HG02973 (cell line): ENCODE data around the gene MAIP1.

Experiments used
- ATAC-seq: cut with Tn5 transposase; IDR thresholded peaks from one replicate; pipeline ENCODE4 v1.9.1; 2021; ENCODE audit warnings: moderate library complexity; ENCODE audit not compliant: unreplicated experiment

MAIP1 gene

DNA sequence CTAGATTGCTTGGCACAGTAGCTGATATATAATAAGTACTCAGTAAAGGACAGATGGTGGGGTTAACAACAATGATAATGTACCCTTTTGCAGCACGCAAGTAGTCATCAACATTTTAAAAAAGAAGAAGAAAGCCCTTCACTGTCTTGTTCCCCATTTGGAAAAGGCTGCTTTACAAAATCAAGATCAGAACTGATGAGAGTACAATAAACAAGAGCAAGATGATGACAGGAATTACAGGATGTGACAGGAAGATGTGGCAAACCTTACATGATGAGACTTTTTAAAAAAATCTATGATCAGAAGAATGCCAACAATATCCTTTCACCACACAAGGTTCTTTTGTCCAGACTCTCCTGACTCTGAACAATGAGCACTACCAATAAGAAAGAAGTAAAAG is 9.2 kb upstream of the MAIP1 start:
- no peak for ATAC-seq

DNA sequence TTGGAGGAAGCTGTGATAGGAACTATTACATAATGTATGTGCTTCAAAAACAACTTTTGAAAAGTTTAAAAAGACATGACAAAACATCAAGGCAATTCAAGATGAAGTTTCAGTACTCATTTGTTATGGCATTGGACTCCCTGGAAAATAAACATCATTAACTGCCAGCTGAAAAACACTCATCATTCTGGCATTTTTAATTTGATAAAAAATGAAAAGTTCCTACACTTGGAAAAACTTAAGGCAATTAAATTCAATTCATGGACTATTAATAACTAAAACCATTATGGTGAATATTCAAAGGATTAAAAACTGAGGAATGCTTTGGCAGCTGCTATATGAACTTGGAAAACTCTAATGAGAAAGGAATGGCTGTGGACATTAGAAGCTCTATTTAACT is 8.5 kb upstream of the MAIP1 start:
- no peak for ATAC-seq

DNA sequence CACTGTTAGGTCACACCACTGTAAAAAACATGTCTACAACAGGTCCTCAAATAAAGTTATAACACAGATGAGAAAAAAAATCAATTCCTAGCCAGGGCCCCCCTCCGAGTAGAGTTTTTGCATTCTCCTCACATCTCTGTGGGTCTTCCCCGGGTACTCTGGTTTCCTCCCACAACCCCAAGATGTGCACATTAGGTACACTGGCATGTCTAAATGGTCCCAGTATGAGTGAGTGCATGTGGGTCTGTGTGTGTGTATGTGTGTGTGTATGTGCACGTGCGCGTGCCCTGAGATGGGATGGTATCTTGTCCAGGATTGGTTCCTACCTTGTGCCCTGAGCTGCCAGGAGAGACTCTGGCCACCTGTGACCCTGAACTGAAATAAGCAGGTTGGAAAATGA is 5.0 kb upstream of the MAIP1 start:
- no peak for ATAC-seq

DNA sequence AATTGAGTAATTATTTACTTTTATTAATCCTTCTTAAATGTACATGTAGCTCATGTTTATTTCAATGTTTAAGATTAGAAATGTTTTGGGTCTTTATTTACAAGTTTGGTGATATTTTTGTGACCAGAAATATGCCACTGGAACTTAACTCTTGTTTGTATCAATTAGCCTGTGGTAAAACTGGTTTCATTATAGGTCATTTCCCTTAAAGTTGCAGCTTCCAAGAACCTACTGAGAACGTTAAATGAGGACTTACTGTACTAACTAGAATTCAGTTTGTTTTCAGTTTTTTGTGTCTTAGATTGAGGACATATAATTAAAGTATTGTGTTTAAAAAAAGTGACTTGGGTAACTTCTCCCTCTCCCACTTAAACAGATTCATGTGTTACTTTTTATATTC is 4.4 kb upstream of the MAIP1 start:
- ATAC-seq: no peak

DNA sequence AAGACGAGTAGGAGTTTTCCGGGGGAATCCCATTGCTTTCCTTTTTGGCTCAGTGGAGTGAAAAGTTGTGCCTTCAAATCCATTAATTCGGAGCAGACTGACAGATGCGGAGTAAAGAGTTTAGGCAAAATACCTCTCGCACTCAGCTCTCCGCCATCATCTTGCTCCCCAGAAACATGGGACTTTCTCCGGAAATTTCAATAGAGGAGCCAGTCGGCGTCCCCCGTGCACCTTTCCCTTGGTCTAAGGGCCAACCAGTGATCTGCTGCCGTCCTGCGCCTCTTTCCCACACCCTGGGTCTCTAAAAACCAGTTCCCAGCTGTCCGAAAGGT is 409 bp upstream of the MAIP1 start:
- peak; percentile 32 for ATAC-seq

DNA sequence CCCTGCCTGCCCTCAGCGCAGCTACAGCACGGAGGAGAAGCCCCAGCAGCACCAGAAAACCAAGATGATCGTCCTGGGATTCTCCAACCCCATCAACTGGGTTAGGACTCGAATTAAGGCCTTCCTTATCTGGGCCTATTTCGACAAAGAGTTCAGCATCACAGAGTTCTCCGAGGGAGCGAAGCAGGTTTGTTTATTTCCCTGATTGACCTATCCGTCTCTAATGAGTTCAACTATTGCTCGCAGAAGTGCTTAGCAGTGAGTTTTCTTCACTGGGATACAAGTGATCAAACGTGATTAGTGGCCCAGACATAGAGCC is 639 bp downstream of the MAIP1 start:
- ATAC-seq: no peak

DNA sequence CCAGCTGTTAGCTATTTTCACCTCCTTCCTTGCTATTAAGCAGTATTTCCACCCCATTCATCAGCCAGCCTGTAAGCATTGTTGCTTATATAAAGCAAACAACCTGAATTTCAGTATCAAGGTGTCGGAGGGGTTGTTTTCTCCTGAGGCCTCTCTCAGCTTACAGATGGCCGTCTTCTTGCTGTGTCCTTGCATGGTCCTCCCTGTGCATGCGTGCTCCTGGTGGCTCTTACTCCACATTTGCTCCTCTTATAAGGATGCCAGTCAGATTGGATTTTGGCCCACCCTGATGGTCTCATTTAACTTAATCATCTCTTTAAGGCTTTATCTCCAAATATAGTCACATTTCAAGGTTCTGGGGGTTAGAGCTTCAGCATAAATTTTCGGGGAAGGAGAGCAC is 2.6 kb downstream of the MAIP1 start:
- ATAC-seq: no peak

DNA sequence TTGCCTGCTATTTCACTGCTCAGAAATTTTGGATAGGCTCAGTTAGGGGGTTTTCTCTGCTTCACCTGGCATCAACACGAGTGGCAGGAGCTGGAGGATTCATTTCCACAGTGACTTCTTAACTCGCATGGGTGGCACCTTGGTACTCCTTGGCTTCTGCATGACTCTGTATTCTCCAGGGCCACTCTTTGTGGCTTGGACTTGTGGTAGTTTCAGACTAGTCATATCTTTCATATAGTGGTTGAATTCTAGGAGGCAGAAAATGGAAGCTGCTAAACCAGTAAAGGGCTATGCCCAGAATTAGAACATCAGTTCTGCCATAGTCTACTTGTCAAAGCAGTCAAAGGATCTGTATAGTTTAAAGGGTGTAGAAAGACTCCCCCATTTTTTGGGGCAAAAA is 6.8 kb downstream of the MAIP1 start:
- ATAC-seq: peak; percentile 65

DNA sequence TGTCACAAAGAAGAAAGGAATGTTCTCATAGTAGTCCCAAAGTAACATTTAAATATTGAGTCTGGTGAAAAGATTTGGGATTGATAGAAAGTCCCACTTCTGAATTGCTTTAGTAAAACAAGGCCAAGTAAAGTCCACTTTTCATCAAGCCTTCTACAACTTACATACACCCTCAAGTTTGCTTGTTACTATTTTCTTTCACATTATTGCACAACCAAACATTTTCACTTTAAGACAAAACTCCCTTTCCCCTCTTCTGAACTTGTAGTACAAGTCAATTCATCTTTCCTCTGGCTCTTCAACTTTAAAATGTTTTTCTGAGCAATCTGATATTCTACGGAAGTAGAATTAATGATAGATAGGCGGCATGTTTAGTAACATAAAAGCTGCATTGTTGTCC is 11.0 kb downstream of the MAIP1 start:
- no peak for ATAC-seq

DNA sequence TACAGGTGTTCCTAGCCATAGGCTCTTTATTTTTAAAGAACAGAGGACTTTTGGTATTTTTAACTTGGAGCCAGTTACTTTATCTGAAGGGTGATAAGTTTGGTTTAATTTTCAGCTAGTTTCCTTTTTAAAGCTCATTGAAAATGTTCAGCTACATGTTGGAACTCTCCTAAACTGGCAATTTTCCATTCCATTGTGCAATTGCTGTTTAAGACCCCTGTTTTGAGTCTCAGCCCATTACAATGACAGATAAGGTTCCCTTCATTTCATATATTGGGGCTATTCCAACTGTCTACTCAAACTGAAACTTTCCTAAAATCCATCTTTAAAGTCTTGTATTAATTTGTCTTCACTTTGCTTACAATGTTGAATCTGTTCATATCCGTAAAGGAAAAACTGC is 11.6 kb downstream of the MAIP1 start:
- ATAC-seq: no peak

DNA sequence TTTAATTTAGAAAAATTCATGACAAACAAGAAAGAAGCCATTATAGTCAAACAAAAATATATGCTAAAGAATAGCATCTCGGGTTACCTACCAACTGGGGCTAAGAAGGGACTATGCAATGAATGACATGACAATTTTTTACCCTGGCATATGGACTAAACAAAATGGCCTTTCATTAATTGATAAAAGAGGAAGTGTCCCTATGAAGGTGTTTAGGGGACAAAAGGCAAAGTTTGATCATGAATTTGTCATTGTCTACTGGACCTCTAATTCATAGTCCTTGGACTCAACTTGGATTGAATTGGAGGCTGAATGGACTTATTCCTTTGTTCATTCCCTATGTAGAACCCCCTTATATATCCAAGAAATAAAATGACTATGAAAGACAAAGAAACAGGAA is 12.7 kb downstream of the MAIP1 start:
- no peak for ATAC-seq

DNA sequence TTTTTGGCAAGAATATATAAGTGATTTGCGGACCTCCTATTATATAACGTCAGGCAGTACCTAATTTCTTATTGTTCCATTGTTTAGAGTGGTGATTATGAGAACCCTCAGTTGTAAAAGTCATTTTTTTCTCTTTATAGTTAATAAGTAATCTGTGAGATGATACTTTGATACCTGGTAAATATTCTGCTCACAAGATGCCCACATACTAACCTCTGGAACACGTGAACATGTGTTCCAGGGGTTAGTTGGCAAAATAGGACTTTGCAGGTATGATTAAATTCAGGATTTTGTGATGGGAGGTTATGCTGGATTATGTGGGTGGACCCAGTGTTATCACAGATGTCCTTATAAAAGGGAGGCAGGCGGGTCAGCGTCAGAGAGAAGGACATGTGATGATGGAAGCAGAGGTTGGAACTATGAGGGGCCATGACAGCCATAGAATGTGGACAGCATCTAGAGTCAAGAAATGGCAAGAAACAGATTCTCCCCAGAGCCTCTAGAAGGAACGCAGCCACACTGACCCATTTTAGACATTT is 16.8 kb downstream of the MAIP1 start:
- no peak for ATAC-seq

DNA sequence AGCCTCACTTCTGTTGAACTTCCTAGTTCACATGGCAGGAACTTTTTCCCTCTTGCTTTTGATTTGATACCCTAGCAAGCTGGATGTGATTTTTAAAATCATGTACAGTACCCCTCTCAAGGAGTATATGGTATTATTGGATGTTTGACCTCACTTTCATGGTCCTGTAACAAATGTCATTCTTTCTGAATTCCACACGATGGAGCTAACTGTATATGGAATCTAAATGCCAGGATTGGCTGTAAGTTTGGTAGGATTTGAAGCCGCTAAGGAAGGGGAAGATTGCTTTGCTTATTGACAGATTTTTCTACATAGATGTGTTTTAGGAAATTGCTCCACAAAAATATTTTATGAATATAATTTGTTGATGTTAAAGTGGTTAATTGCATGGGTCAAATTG is 18.3 kb downstream of the MAIP1 start:
- ATAC-seq: no peak

DNA sequence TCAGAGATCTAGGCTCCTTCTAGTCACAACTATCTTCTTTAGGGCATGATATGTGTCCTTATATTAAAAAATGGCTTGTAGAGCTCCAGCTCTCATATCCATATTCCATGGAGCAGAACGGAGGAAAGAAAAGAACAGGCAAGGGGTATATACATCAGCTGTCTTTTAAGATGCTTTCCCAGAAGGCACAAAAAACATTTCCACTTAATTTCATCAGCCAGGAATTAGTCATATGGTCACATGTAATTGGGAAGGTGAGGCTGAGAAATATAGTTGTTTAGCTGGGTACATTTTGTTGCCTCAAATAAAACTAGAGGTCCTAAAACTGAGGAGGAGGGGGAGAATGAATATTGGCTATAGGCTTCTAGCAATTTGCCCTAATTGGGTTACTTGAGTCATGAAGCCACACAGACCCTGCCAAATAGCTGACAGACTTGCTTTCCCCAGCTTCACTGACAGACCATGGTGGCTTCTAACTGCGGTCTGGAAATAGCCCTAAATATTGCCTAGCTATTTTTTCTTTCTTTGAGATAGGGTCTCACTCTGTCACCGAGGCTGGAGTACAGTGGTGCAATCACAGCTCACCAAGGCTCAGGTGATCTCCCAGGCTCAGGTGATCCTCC is 20.0 kb downstream of the MAIP1 start:
- no peak for ATAC-seq

DNA sequence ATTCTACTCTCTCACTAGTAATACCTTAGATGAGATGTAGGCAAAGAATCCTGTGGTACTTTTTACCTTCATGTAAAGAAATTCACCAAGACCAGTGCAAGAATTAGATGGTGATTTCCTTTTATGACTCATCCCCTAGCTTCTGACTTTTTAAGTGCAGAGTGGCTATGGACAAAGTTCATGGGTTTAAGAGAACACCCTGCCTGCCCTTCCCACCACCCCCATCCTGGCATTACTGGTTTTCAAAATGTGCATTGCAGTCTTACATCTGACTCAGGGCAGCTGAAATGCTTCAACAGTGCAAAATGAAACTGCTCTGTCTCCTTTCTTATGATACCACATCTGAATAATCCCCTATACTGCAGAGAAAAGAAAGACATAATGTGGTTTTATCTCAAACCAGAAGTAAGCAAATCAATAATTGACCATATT is 22.6 kb downstream of the MAIP1 start:
- peak; percentile 81 for ATAC-seq

DNA sequence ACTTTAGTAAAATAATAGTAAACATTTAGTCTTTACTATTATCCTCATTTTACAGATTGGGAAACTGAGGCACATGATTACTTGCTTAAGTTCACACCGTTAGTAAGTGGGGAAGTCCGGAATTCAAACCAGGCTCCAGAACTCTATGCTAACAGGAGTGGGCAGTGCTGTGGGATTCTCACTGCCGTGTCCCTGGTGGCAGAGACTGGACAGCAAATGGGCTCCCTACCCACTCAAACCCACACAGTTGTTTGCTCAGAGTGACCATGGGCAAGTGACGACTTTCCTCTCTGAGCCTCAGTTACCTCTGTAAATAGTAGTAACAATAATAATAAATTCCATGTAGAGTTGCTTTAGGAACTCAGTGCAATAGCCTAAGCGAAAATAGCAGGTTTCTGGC is 24.0 kb downstream of the MAIP1 start:
- ATAC-seq: no peak

DNA sequence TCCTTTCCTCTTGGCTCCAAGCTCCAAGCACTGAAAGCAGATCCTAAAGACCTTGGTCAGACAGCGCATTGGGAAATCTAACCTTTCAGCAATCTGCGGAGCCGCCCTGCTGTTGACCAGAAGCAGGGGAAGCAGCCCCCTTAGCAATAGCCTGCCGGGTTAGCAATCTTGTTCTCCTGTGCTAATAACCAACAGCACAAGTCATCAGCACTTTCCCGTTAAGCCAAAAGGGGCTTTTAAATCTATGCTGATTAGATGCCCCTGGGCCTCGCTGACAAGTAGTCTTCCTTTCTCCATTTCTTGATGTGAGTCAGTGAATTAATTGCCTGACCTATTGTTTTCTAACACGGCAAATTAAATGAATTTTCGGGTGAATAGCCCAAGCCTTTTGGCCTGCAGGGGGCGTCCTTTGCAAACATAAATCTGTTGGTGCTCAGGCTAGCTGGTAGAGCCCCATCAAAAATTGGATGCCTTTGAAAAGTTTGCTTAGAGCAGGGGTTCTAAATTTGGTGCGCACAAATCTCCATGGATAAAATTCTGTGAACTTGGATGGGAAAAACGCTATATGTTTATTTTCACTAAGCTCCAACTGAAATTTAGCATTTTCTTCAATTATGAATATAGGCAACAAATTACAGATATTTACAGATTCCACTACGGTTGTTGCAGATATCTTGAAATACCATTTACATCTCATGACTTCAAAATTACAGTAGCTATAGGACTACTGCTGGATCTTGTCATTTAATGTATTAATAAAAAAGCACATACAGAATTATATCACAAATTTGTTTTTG is 24.6 kb downstream of the MAIP1 start:
- ATAC-seq: no peak

DNA sequence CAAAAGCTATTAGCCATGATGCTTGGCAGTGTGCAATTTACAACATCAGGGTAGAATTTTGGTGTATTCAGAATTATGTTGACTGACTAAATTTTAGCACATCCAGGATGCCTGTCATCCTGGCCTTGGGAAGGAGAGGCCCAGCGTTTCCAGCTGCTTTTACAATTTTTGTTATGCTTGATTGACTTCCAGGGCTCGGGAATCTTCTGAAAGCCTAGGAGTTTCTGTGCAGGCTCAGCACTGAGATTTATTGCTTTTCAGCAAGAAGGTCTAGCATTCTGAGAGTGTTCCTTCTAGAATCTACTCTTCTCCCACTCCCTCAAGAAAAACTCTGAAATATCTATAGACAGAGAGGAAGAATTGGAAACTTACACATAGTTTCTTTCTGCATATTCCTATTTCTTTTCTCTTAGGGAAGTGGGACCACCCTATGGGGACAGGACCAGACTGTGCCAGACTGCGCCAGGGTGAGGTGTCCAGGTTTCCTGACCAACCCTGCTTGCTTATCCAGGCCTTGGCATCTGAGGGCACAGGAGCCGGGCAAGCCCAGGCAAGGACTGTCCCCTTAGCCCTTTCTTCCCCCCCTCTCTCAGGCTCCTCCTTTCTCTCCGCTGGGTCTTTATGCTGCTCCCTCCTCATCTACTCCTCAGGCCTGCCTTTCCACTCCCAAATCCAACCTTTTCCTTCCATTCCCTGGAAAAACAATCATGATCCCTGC is 26.9 kb downstream of the MAIP1 start:
- ATAC-seq: no peak

DNA sequence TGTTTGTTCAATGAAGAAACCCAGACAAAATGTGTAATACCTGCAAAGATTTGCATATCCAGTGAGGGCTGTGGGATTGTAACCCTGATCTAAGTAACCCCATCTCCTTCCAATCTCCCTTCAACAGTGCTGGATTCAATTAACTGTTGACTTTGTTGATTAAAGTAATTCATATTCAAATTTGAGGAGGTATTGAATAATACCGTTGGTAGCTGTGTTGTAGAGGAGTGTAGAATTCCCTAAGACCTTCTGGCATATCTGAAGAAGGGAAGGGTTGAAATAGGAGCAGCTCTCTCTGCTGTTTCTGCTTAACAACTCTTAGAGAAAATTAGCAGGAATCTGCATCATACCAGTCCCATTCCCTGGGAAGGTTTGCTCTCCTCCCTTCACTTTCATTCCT is 28.2 kb downstream of the MAIP1 start:
- no peak for ATAC-seq

DNA sequence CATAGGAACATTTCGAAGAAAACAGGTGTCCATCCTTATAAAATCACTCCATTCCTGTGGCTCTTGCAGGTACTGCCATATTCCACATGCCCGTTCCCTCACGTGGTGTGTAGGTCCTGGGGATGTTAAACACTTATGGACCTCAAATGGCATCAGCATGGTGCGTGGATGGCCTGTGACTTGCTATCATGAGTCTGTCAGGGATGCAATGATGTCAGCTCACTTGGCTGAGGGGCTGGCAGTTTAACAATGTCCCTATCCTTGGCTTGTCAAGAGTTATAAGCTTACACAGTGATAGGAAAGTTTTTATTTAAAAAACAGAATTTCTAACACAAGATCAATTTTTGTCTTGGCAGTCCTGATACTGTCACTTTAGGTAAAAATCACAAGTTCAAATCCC is 28.8 kb downstream of the MAIP1 start:
- no peak for ATAC-seq

DNA sequence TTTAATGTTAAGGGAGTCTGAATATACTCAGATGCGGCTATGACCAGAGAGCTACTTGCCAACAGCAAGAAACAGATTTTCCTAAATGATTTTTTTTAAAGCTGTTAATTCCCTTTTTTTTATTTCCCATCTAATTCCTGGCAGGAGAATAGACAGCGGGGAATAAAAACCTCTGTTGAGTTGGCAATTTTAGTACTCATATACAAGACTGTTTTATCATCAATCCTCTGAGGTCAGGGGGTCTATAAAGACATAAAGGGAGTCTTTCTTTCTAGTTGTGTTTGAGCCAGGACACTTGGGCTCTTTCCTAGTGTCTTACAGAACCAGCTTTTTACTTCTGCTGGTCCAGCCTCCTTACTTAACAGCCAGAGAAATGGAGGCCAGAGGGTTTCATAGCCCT is 29.4 kb downstream of the MAIP1 start:
- ATAC-seq: no peak

DNA sequence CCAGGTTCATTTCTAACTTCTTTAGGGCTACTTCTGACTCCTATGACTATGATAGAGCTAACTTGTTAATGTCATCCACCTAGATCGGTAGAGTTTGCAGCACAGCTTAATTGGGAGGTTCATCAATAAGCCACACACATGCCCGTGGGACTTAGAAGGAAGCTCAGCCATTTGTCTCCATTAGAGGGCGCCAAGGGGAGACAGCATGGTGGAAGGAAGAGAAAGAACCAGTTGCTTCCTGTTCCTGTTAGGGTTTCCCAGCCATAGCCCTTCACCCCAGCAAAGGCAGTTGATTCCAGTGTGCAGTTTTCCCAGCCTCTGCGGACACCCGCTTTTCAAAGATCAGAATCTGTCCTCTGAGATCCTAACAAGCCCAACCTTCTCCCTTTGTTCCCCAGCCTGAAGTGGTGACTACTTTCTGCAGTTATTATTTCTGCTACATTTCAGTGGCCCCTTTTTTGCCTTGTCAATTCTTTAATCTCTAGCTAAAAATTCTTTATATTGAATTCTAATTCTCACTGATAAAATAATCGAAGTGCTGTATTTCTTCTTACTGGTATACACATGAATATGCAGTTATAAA is 30.3 kb downstream of the MAIP1 start:
- ATAC-seq: peak; percentile 83
